GM06990 (cell line): ENCODE measurements around the gene PIAS4.

ENCODE experiments used
- DNase-seq: peaks from one replicate; pipeline ENCODE4 v3.0.0-alpha.2; 2011; ENCODE audit not compliant: insufficient read length; ENCODE audit errors: extremely low read depth
- H3K27me3 ChIP-seq: replicated peaks from 2 replicates; pipeline ENCODE4 v1.6.0; 2011; ENCODE audit warnings: low read length; ENCODE audit not compliant: control insufficient read depth, insufficient read depth
- H3K36me3 ChIP-seq: 2 replicates; pipeline ENCODE4 v1.5.1; 2011; ENCODE audit warnings: low read length; ENCODE audit not compliant: control insufficient read depth, insufficient read depth
- H3K4me3 ChIP-seq: replicated peaks from 2 replicates; pipeline ENCODE4 v1.5.1; 2011; ENCODE audit warnings: low read depth, mild to moderate bottlenecking, control low read depth, low read length
- TF ChIP-seq, protein P1 (sequence below): IDR thresholded peaks from 2 replicates; pipeline ENCODE4 v1.5.1; 2011; ENCODE audit warnings: low read length, control low read depth, mild to moderate bottlenecking, inconsistent platforms; ENCODE audit not compliant: insufficient read depth, poor library complexity, severe bottlenecking

The PIAS4 gene

DNA sequence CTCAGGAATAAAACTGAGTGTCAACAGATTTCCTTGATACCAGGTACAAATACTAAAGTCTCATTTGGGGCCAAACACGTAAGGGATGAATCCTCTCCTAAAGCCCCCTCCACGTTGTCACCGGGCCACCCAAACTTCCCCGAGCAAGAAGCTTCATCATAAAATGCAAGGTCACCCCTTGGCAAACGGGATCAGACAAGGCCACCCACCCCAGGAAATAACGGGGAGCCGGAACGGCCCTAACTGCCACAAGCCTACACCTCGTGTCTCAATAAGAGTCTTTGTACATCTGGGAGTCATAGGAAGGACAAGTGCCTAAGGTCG lies 23.0 kb upstream of the PIAS4 start:
- DNase-seq = no peak
- H3K36me3 ChIP-seq = peaks cover 47% of the 10 kb centered on the region
- H3K4me3 ChIP-seq = peak overlapping the region; percentile 95
- TF ChIP-seq, protein P1, sequence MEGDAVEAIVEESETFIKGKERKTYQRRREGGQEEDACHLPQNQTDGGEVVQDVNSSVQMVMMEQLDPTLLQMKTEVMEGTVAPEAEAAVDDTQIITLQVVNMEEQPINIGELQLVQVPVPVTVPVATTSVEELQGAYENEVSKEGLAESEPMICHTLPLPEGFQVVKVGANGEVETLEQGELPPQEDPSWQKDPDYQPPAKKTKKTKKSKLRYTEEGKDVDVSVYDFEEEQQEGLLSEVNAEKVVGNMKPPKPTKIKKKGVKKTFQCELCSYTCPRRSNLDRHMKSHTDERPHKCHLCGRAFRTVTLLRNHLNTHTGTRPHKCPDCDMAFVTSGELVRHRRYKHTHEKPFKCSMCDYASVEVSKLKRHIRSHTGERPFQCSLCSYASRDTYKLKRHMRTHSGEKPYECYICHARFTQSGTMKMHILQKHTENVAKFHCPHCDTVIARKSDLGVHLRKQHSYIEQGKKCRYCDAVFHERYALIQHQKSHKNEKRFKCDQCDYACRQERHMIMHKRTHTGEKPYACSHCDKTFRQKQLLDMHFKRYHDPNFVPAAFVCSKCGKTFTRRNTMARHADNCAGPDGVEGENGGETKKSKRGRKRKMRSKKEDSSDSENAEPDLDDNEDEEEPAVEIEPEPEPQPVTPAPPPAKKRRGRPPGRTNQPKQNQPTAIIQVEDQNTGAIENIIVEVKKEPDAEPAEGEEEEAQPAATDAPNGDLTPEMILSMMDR = no peak
- H3K27me3 ChIP-seq = no peaks in the 10 kb centered on the region

DNA sequence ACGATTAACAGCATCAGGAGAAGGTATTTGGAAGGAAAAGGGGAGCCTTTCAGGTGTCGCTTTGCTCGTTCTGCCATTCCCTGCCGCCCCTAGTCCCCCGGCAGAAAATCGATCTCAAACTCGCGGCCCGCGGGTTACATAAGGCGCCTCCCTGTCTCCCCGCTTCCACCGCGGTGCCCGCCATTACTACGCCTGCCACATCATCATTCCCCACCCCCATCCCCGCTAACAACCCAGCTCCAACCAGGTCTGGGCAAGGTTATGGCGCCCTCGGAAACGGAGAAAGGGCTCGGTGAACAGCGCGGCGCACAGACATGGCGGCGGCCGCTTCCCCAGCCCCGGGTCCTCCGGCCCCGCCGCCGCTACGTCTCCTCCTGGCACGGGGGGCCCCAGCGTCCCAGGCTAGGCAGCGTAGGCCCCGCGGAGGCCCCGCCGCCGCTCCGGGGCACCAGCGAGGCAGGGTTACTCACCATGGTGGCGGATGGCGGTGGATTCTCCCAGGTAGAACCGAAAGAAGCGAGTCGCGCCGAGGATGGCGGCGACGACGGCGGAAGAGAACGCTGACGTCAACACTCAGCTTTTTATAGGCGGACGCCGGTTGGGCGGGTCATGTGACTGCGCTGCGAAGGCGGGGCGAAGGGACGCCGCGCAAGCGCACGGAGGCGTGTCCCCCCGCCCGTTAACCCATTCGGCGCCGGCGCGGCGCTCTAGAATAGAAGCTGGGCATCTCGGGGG lies 22.5 kb upstream of the PIAS4 start, which contains the start of gene EEF2:
Gene EEF2 (minus strand): TSS at position 556 of the 735 bp plus-strand sequence. CDS start 83 bp downstream, at position 473.
- TF ChIP-seq, protein P1 = no peak

DNA sequence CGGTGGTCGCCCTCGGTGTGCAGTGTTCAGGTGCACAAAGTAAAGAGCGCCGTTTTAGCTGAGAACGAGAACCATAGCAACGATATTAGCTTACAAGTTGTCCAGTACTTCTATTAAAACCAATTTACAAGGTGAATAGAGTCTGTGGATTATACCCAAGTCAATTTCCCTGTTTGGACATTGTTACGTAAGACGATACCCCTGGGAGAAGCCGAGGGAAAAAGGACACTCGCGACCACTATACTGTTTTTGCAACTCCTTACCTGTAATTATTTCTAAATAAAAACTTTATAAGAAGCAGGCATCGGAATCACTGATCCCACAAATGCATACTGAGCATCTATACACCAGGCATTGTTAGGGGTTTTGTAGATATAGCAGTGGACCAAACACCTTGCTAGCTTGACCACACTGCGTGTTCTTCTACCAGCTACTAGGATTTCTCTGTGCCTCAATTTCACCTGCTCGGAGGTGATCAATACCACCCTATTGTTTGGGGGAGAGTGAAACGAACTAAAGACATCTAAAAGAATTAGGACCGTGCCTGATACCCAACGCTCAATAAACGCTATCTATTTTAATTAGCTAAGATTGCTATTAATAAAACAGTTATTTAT lies 21.8 kb upstream of the PIAS4 start:
- no peaks in the 10 kb centered on the region for H3K27me3 ChIP-seq
- H3K36me3 ChIP-seq = peaks cover 35% of the 10 kb centered on the region
- TF ChIP-seq, protein P1 = no peak
- no peak for DNase-seq
- peak overlapping the region; percentile 60 for H3K4me3 ChIP-seq

More for the DNA sequence above, 22.5 kb upstream of the PIAS4 start, which contains the start of gene EEF2:
- H3K4me3 ChIP-seq = peak within 1 kb of the TSS; percentile 95
- peaks cover 42% of the 10 kb centered on the region for H3K36me3 ChIP-seq
- peak; percentile 91 for DNase-seq
- no peaks in the 10 kb centered on the region for H3K27me3 ChIP-seq

DNA sequence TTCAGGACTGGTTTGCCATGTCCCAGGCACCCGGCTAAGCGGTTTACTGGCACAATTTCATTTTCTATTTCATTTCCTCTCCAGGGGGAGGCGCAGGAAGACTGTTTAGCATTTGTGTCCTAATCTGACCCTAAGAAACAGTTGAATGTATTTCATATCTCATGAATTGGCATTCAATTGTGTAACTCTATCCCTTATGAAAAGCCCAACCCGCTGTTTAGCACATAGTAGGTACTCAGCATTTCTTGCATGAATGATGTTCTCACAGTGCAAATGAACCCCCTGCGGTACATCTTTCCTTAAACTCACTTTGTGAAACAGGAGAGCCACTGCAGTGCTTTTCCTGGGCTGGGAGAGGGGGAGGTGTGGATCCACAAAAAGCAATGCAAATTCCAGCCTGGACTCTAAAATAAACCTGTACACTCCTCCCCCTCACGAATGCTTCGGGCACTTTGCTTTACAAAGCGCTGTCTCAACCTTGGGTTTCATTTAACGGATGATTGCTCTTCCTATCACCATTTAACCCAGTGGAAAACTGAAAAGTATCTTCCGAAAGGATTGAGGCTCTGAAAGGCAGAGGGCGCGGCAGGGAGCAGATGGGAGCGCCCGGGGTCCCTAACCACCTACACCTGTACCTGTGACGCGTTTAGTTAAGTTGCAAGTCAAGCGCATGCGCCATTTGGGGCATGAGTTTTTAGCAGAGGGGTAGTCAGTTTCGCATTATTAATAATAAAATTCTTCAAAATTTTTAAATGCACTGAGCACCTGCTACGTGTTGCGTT lies 21.1 kb upstream of the PIAS4 start:
- TF ChIP-seq, protein P1 = peak; percentile 66
- H3K4me3 ChIP-seq = peak overlapping the region; percentile 60
- peak; percentile 57 for DNase-seq

DNA sequence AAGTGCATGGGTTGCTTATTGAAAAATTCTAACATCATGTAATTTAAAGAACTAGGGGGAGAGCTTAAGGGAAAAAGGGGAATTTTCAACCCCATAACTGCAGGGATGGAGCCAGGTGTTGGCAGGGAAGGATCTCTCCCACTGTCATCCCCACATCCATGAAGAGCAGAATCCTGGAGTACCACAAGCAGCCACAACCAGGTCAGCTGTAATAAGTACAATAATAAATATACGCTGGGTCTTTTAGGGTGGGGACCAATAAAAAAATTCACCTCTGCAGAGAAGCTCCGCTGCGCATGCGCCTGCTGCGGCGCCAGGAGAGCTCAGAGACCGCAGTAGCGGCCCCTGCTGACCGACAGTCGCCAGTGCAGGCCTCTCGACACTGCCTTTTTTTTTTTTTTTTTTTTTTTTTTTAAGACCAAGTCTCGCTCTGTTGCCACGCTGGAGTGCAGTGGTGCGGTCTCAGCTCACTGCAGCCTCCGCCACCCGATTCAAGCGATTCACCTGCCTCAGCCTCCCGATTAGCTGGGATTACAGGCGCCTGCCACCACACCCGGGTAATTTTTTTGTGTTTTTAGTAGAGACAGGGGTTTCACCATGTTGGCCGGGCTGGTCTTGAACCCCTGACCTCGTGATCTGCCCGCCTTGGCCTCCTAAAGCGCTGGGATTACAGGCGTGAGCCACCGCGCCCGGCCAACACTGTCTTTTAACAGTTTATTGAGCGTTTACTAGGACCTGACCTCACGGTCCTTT lies 19.7 kb upstream of the PIAS4 start:
- H3K4me3 ChIP-seq = peak overlapping the region; percentile 60
- H3K27me3 ChIP-seq = no peaks in the 10 kb centered on the region
- H3K36me3 ChIP-seq = peaks cover 15% of the 10 kb centered on the region
- TF ChIP-seq, protein P1 = peak; percentile 94
- peak; percentile 88 for DNase-seq

More for the DNA sequence above, 21.1 kb upstream of the PIAS4 start:
- H3K27me3 ChIP-seq = no peaks in the 10 kb centered on the region
- H3K36me3 ChIP-seq = peaks cover 28% of the 10 kb centered on the region
